GM21423 (cell line): Measurements from ENCODE around the gene RRAS2.
"Not testable (repeated sequence)": the region's sequence is repeated elsewhere in the genome, so short reads cannot be mapped to it uniquely, and the experiment has no call there.

Experiments
- ATAC-seq: cut with Tn5 transposase; IDR thresholded peaks from one replicate; pipeline ENCODE4 v1.9.1; 2021; ENCODE audit warnings: mild to moderate bottlenecking, moderate library complexity; ENCODE audit not compliant: unreplicated experiment

The RRAS2 gene

DNA sequence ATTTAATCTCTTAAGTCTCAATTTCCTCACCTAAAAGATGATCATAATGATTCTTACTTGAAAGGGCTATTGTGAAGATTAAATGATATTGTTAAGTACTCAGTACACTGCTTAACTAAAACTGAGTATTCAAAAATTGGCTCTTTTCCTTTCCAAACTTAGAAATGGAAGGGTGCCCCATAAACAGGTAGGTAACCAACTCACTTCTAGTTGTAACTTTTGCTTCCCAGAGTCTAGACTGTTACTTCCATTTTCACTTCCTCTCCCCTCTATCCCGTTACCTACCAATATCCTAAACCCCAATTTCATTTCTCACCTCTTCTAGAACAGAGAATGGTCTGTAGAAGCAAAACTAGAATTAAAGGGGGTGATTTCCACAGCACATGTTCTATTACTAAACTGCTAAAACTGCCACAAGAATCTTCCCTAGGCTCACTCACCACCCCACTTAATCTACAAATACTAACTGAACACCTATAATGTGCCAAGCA lies 50.0 kb downstream of the RRAS2 start:
- ATAC-seq: no peak

DNA sequence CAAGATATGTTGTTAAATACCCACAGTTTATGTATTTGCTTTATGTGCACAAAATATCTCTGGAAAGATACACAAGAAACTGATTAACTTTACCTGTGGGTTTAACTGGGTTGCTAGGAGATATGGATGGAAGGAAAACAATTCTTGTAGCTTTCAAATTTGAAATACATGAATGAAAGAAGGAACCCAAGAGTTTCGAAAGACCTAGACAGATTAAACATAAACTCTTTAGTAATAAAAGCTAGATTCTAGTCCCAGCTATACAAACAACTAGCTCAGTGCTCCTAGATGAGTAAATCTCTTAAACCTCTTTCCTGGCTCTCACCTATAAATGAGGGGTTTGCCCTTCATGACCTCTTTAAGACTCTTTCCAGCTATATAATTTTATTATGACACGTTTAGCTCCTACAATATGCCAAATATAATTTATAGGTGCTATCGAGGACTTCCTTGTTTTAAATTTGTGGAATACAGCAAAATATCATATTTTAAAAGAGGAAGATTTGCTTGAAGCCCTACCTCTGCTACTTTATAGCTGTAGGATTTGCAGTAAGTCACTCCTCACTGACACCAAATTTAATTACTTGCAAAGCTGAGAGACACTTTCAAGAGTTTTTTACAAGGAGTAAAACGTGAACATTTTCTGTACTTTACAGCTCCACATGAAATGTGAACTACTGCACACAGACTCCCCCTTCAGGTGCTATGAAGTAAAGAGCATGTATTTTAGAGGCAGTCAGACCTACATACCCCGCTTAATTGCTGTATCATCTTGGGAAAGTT lies 50.7 kb downstream of the RRAS2 start:
- peak; percentile 33 for ATAC-seq

GRCh38 chr11:14306481-14306880 lies 52.5 kb downstream of the RRAS2 start:
- ATAC-seq: no peak

- ATAC-seq: no peak
Observed at GRCh38 chr11:14305649-14306048, 53.3 kb downstream of the RRAS2 start.

- no peak for ATAC-seq
Observed at GRCh38 chr11:14304601-14305000, 54.4 kb downstream of the RRAS2 start.

DNA sequence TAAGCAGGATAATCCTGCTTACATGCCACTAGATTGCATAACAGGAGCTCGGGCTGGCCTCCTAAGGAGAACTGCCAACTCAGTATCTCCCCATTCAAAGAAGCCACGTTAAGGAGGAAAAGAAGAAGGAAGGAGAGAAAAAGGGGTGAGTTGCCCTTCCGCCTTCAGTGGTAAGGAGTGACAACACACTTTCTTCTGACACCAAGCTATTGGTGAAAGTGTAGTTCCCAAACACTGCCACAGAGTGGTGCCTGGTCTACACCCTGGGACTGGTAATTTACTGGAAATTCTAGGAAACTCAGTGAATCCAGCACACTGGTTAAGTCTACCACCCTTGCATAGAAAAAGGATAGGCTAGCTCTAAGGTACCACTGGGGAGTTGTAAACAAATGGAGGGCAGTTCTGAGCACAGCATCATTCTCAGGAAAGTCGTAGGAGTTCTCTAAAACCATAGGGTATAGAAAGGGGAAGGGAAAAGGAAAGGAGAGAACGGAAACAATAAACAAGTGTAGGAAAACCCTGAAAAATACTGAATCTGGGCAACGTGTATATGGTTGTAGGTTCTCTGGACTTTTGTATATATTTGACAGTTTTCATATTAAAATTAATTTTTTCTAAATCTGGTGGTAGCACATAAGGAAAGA lies 58.2 kb downstream of the RRAS2 start:
- peak; percentile 85 for ATAC-seq

DNA sequence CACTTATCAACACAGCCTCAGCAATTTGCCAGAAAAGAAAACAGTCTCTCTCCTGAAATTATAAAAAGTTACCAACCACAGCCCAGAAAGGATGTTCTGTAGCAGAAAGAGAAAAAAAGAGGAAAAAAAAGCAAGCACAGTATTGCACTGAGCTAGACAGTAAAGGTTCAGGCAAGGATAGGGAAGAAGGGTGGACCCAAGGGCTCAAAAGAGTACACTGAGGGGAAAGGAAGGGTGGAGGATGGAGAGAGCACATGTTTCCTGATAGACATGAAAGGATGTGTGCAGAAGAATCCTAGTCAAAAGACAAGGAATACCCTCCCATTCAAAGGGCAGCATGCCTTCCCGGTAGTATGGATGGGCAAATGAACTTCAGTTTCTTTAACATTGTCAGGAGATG lies 59.1 kb downstream of the RRAS2 start:
- no peak for ATAC-seq

DNA sequence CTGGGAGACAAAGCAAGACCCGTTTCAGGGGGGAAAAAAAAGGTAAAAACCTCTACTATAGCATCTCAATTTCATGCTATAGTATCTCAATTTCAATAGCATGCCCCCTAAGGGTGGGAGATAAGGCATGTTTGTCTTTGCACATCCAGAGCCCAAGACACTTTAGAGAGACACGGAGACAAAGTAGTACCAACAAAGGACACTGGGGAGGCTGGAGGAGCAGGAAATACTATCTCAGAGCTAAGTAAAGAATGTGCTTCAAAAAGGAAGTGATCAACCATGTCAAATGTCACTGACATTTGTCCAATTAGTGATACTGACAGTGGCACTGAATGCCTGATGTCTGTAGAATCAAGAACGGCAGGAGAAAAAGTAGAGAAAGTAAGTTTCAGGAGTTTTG lies 68.6 kb downstream of the RRAS2 start:
- ATAC-seq: no peak

- ATAC-seq: no peak
Observed at GRCh38 chr11:14288189-14288935, 70.6 kb downstream of the RRAS2 start.

- ATAC-seq: not testable (repeated sequence)
Observed at GRCh38 chr11:14278869-14279268, 80.1 kb downstream of the RRAS2 start.

DNA sequence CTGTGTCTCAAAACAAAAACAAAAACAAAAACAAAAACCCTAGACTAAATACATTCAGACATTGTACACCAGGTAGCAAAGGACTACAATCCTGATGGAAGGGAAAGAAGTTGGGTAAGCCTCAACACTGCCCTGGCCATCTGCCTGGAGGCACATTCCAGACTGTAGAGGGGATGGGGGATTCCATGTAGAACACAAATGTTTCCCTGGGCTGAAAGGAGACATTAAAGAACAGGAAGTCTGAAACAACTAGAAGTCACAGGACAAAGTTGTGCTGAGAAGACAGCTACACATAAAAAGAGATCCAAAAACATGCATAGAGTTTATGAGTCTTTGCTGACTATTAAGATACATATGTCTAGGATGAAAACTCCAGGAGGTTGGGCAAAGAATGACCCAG lies 83.9 kb downstream of the RRAS2 start:
- ATAC-seq: no peak

GRCh38 chr11:14273895-14274294 lies 85.1 kb downstream of the RRAS2 start:
- ATAC-seq: no peak

DNA sequence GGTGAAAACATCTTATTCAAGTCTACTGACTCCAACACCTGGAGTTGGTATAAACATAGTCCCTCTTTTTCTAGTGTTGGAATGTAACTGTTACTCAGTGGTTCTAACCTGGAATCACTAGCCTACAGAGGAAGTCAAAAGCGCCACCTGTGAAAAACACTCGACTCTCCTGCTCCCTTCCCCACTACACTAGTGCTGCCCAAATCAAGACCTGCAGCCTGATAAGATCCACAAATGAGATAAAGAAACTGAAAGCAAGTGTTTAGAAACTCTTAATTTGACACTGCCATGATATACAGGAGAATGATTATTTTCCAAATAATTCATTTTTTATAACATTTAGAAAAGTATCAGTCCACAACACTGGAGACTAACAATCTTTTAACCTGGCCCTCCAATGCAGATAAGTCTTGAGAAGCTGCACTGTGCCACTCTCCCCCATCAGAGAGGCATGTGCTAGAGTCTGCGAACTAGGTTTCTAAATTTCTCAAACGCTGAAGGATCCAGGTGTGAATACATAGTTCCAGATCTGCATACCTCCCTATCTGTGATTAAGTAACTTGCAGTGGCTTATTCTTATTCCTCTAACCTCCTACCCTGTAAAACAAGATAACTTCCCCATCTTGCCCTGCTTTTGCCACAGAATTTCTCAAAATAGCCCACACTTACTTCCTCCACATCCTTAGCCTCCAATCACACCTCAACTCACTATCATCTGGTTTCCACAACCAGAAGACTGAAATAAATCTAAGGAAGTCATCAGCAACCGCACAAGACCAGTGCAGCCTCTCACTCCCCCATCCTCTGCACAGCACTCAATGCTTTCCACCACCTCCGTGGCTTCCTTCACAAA lies 88.1 kb downstream of the RRAS2 start:
- peak; percentile 70 for ATAC-seq

GRCh38 chr11:14269692-14270573 lies 89.0 kb downstream of the RRAS2 start:
- ATAC-seq: peak; percentile 54

DNA sequence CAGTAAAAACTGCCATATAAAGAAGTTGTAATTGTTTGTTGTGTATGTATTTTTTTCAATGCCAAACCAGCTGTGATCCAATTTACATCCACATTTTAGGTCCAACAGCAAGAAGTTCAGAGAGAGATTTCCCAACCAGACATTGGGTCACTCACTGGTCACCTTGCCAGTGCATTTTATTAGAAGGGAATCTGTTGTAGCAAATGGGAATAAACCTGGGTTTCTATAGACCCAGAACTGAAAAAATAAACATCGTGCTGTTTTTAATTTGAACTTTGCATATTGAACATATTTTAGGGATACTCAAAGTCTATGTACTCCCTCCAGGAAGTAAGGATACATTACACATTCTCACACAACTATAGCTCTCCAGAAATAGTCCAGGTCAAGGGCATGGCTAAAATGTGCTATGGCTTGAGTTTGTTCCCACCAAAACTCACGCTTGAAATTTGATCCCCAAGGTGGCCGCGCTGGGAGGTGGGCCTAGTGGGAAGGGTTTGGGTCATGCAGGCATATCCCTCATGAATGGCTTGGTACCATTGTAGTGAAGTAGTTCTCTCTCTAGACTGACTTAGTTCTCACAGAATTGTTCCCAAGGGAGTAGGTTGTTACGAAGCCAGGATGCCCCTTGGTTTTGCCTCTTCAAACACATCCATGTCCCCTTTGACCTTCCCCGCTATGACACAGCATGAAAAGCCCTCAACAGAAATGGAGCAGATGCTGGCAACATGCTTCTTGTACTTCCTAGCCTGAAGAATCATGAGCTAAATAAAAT lies 90.9 kb downstream of the RRAS2 start:
- ATAC-seq: no peak

- ATAC-seq: no peak
Observed at GRCh38 chr11:14266622-14267021, 92.4 kb downstream of the RRAS2 start.

- ATAC-seq: no peak
Observed at GRCh38 chr11:14264966-14265365, 94.0 kb downstream of the RRAS2 start.

- no peak for ATAC-seq
Observed at GRCh38 chr11:14262271-14262846, 96.6 kb downstream of the RRAS2 start.

DNA sequence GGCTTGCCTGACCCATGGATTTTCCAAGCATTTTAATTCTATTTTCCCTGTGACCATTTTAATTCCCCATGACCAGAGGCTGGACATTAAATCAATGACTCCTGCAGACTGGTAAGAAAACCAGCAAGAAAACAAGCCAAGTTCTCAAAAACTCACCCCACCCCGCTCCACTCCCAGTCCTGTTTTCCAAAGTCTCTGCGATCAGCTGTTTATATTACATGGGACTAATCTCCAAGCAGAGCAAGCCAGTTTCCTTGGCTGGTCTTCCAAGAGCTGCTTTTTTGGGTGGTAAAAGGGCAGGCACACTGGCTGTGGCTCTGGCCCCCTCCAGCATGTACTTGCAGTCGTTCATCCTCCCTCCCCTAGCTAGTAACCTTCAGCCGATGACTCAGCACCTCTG lies 97.9 kb downstream of the RRAS2 start:
- no peak for ATAC-seq
